ENCODE data around the gene PLA2G6. TPM values are rescaled to one million over a fixed set of nuclear protein-coding genes. Genes with fewer than 3 reads are reported as not detected.
"Not testable (repeated sequence)": the region's sequence is repeated elsewhere in the genome, so short reads cannot be mapped to it uniquely, and the experiment has no call there.

The PLA2G6 gene
- total RNA-seq, 1 donor from 2014 or later, result 22.5 TPM

DNA sequence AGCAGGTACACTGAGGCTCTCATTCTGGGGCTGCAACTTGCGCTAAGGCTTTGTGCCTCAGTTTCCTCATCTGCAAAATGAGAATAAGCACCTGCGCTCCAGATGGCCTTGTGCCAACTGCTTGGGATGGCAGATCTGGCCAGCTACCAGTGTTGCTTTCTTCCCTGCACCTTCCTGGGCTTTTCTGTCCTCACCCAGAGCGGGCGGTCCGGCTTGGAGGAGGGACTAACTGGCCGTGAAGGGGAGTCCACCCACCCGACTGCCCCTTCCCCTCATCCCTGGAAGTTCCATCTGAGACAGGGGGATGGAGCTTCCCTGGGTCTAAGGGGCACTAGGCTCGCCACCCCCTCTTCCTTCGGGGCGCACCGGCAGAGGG is 101.2 kb downstream of the PLA2G6 start:
- Mint-ChIP-seq H3K36me3 (ENCODE audit: low read depth, unreplicated experiment) (peaks cover 4% of the 10 kb centered on the region), H3K27me3 (ENCODE audit: unreplicated experiment) (peaks cover 20% of the 10 kb centered on the region), H3K4me3 (ENCODE audit: unreplicated experiment) (no peak overlapping the region), H3K4me1 (ENCODE audit: unreplicated experiment) (no peaks in the 10 kb centered on the region), H3K9me3 (ENCODE audit: unreplicated experiment) (no peaks in the 10 kb centered on the region), H3K27ac (ENCODE audit: unreplicated experiment) (no peak overlapping the region)
- TF ChIP-seq, protein P1, sequence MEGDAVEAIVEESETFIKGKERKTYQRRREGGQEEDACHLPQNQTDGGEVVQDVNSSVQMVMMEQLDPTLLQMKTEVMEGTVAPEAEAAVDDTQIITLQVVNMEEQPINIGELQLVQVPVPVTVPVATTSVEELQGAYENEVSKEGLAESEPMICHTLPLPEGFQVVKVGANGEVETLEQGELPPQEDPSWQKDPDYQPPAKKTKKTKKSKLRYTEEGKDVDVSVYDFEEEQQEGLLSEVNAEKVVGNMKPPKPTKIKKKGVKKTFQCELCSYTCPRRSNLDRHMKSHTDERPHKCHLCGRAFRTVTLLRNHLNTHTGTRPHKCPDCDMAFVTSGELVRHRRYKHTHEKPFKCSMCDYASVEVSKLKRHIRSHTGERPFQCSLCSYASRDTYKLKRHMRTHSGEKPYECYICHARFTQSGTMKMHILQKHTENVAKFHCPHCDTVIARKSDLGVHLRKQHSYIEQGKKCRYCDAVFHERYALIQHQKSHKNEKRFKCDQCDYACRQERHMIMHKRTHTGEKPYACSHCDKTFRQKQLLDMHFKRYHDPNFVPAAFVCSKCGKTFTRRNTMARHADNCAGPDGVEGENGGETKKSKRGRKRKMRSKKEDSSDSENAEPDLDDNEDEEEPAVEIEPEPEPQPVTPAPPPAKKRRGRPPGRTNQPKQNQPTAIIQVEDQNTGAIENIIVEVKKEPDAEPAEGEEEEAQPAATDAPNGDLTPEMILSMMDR (IDR thresholded peaks at IDR 0.05; ENCODE audit: unreplicated experiment), result no peak
- DNase-seq (ENCODE audit: low spot score), result no peak

DNA sequence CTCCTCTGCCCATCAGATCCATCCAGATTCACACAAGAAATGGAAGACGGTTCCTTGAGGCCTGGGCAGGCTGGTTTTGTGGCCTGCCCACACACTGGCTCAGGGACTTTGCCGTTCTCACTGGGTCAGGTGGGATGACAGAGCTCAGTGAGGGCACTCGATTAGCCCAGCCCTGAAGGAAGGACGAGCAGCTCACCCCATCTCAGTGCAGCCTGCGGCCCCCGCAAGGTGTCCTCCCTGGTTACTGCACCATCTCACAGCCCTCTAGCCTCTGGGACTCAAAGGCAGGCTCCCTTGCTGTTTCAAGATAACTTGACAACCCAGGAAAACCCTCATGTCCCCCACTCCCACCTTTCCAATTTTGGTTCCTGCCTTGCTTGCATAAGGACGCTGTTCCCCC is 101.8 kb downstream of the PLA2G6 start:
- H3K4me1 Mint-ChIP-seq (ENCODE audit: unreplicated experiment), result no peaks in the 10 kb centered on the region
- no peak overlapping the region for H3K27ac Mint-ChIP-seq (ENCODE audit: unreplicated experiment)
- no peak for DNase-seq (ENCODE audit: low spot score)
- TF ChIP-seq, protein P1 (IDR thresholded peaks at IDR 0.05; ENCODE audit: unreplicated experiment), result no peak
- H3K4me3 Mint-ChIP-seq (ENCODE audit: unreplicated experiment), result peak overlapping the region; percentile 51
- no peaks in the 10 kb centered on the region for H3K9me3 Mint-ChIP-seq (ENCODE audit: unreplicated experiment)
- H3K27me3 Mint-ChIP-seq (ENCODE audit: unreplicated experiment), result peaks cover 15% of the 10 kb centered on the region
- peaks cover 4% of the 10 kb centered on the region for H3K36me3 Mint-ChIP-seq (ENCODE audit: low read depth, unreplicated experiment)

DNA sequence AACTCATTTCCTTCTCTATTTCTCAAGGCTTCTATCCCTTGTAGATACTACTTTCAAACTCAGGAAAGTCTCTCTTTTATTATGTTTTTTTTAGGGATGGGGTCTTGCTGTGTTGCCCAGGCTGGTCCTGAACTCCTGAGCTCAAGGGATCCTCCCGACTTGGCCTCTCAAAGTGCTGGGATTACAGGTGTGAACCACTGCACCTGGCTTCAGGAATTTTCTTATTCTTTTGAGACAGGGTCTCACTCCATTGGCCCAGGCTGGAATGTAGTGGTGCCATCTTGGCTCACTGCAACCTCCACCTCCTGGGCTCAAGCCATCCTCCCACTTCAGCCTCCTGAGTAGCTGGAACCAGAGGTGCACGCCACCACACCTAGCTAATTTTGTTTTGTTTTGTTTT is 102.4 kb downstream of the PLA2G6 start:
- not testable (repeated sequence) for H3K4me1 Mint-ChIP-seq (ENCODE audit: unreplicated experiment); H3K27ac Mint-ChIP-seq (ENCODE audit: unreplicated experiment); DNase-seq (ENCODE audit: low spot score); H3K36me3 Mint-ChIP-seq (ENCODE audit: low read depth, unreplicated experiment); H3K9me3 Mint-ChIP-seq (ENCODE audit: unreplicated experiment)
- Mint-ChIP-seq H3K27me3 (ENCODE audit: unreplicated experiment) (peaks cover 15% of the 10 kb centered on the region), H3K4me3 (ENCODE audit: unreplicated experiment) (peak overlapping the region; percentile 27)

DNA sequence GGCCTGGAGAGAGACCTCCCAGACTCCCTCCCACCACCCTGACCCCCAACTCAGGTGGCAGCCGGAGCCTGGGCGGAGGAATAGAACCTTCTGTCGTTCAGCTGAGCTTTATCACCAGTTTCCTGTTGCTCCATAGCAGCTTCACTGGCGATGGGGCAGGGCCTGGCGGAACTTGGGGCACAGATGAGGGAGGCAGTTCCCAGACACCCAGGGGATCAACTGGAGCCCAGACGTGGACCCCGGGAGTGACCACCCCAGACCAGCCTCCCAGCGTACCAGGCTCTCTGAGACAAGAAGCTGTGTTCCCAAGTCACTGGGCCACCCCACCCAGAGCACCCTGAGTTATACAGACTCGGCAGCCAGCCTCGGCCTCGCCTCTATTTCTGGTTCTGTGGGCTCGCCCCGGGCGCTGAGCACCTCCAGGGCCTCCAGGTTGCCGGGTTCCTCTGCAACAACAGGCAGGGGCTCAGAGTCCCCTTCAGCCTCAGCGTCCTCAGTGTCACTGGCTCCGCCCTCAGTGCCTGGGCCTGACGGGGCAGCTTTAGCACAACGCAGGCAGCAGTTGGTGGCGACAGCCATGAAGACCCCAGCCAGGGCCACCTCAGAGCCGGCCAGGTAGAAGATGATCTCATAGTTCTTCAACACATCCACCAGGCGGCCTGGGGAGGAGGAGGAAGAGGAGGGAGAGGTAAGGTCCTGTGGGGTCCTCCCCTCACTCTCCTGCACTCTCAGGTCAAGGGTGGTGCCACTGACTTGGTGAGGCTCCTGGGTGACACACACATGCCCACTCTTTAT is 103.4 kb downstream of the PLA2G6 start:
- H3K27me3 Mint-ChIP-seq (ENCODE audit: unreplicated experiment), result peaks cover 15% of the 10 kb centered on the region
- TF ChIP-seq, protein P1 (IDR thresholded peaks at IDR 0.05; ENCODE audit: unreplicated experiment), result no peak
- H3K4me3 Mint-ChIP-seq (ENCODE audit: unreplicated experiment), result no peak overlapping the region
- no peak overlapping the region for H3K27ac Mint-ChIP-seq (ENCODE audit: unreplicated experiment)
- no peak for DNase-seq (ENCODE audit: low spot score)
- H3K36me3 Mint-ChIP-seq (ENCODE audit: low read depth, unreplicated experiment), result peaks cover 8% of the 10 kb centered on the region
- no peaks in the 10 kb centered on the region for H3K4me1 Mint-ChIP-seq (ENCODE audit: unreplicated experiment)
- no peaks in the 10 kb centered on the region for H3K9me3 Mint-ChIP-seq (ENCODE audit: unreplicated experiment)

DNA sequence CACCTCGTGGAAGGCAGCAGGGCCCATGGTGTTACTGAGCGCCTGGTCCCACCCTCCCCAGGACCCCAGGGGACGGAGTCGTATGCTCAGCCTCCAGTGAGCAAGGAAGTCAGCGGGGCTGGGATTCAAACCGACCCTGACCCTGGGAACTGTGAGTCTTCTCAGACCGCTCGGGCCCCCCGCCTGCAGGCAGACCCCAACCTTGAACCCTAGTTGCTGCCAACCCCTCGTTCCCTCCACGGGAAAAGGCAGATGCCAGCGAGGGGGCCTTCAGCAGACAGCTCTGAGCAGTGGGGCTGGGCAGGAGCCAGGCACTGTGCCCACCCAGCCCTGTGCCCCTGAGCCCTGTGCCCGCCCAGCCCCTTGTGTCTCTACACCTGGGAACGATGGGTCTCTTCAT is 104.0 kb downstream of the PLA2G6 start:
- Mint-ChIP-seq H3K9me3 (ENCODE audit: unreplicated experiment) (no peaks in the 10 kb centered on the region), H3K4me3 (ENCODE audit: unreplicated experiment) (no peak overlapping the region), H3K27ac (ENCODE audit: unreplicated experiment) (no peak overlapping the region), H3K36me3 (ENCODE audit: low read depth, unreplicated experiment) (peaks cover 14% of the 10 kb centered on the region), H3K27me3 (ENCODE audit: unreplicated experiment) (peaks cover 15% of the 10 kb centered on the region), H3K4me1 (ENCODE audit: unreplicated experiment) (no peaks in the 10 kb centered on the region)
- DNase-seq (ENCODE audit: low spot score), result no peak
- TF ChIP-seq, protein P1 (IDR thresholded peaks at IDR 0.05; ENCODE audit: unreplicated experiment), result no peak
